Right lobe of liver (tissue), 4 donors: ENCODE measurements around the gene PRDM15.

Experiments used
- CTCF ChIP-seq, 4 donors: fragments of 200-600 bp in 3 of 4; fragments of 450-650 bp in 1 of 4; IDR thresholded peaks; one replicate each; pipeline versions ENCODE4 v1.5.1 to v1.8.0; 2016 to 2022; ENCODE audit warnings: antibody characterized with exemption in 4 of 4, mild to moderate bottlenecking in 2 of 4
- POLR2A ChIP-seq: fragments of 450-650 bp; IDR thresholded peaks from one replicate; pipeline ENCODE4 v1.6.1; 2017; ENCODE audit warnings: antibody characterized with exemption, mild to moderate bottlenecking
- donor health status: DM: no; HTN: no; CAD: no.
- donor health status: DM: no; HTN: no; CAD: no.
- donor health status: DM: no; HTN: yes; CAD: no.

- TF ChIP-seq POLR2A (no peak), CTCF (IDR thresholded peaks at IDR 0.05) (no peak)
Observed at GRCh38 chr21:41755934-41756773, 123.0 kb downstream of the PRDM15 start.
